Astrocyte (in vitro differentiated cells and primary cell): ENCODE measurements around the gene CABP2. TPM values are rescaled to one million over a fixed set of nuclear protein-coding genes. Genes with fewer than 3 reads are reported as not detected.

ENCODE experiments used
- DNase-seq: peaks from one replicate; pipeline ENCODE4 v3.0.0-alpha.2; 2010; ENCODE audit warnings: low read depth
- FAIRE-seq: peaks from 2 replicates; lab custom pipeline; 2011; peaks lifted over from hg19 to GRCh38; lab: Jason Lieb, UNC
- H2AFZ ChIP-seq: 2 replicates; pipeline ENCODE4 v1.6.0; 2012; ENCODE audit warnings: low read depth, low read length, inconsistent platforms
- H3K27ac ChIP-seq: 2 replicates; pipeline ENCODE4 v1.5.1; 2011; ENCODE audit warnings: low read depth, low read length, inconsistent platforms
- H3K27me3 ChIP-seq: 2 replicates; pipeline ENCODE4 v1.6.0; 2011; ENCODE audit warnings: low read length, inconsistent platforms; ENCODE audit not compliant: insufficient read depth
- H3K36me3 ChIP-seq: 2 replicates; pipeline ENCODE4 v1.5.1; 2011; ENCODE audit warnings: low read length, inconsistent platforms; ENCODE audit not compliant: insufficient read depth
- H3K4me1 ChIP-seq: 2 replicates; pipeline ENCODE4 v1.5.1; 2011; ENCODE audit warnings: low read length, inconsistent platforms; ENCODE audit not compliant: insufficient read depth
- H3K4me2 ChIP-seq: 2 replicates; pipeline ENCODE4 v1.6.0; 2012; ENCODE audit warnings: low read length, inconsistent platforms
- H3K4me3 ChIP-seq: 2 replicates; pipeline ENCODE4 v1.5.1; 2011; ENCODE audit warnings: low read depth, mild to moderate bottlenecking, low read length, inconsistent platforms; ENCODE audit not compliant: insufficient read depth
- H3K79me2 ChIP-seq: 2 replicates; pipeline ENCODE4 v1.6.0; 2012; ENCODE audit warnings: mild to moderate bottlenecking, low read length, inconsistent platforms; ENCODE audit not compliant: insufficient read depth
- H3K9ac ChIP-seq: 2 replicates; pipeline ENCODE4 v1.6.0; 2012; ENCODE audit warnings: mild to moderate bottlenecking, low read length, inconsistent platforms
- H3K9me3 ChIP-seq: 2 replicates; pipeline ENCODE4 v1.5.1; 2012; ENCODE audit warnings: low read depth, mild to moderate bottlenecking, low read length, inconsistent platforms; ENCODE audit not compliant: insufficient read depth
- H4K20me1 ChIP-seq: 2 replicates; pipeline ENCODE4 v1.6.0; 2012; ENCODE audit warnings: low read length, inconsistent platforms; ENCODE audit not compliant: insufficient read depth
- H3K27ac Mint-ChIP-seq: one replicate; pipeline ENCODE4 v1.8.0; 2021; ENCODE audit warnings: mild to moderate bottlenecking, mixed read lengths; ENCODE audit not compliant: unreplicated experiment
- H3K27me3 Mint-ChIP-seq: one replicate; pipeline ENCODE4 v1.8.0; 2021; ENCODE audit warnings: low read depth, mixed read lengths; ENCODE audit not compliant: unreplicated experiment
- H3K36me3 Mint-ChIP-seq: one replicate; pipeline ENCODE4 v1.8.0; 2021; ENCODE audit warnings: low read depth, mixed read lengths; ENCODE audit not compliant: unreplicated experiment
- H3K4me1 Mint-ChIP-seq: one replicate; pipeline ENCODE4 v1.8.0; 2021; ENCODE audit warnings: low read depth, mixed read lengths; ENCODE audit not compliant: unreplicated experiment
- H3K4me3 Mint-ChIP-seq: one replicate; pipeline ENCODE4 v1.8.0; 2021; ENCODE audit warnings: mild to moderate bottlenecking, moderate library complexity, mixed read lengths; ENCODE audit not compliant: unreplicated experiment
- H3K9me3 Mint-ChIP-seq: one replicate; pipeline ENCODE4 v1.8.0; 2021; ENCODE audit warnings: mild to moderate bottlenecking, mixed read lengths; ENCODE audit not compliant: unreplicated experiment
- CTCF ChIP-seq: IDR thresholded peaks from 2 replicates; pipeline ENCODE4 v1.5.1; 2011; ENCODE audit warnings: low read depth, mild to moderate bottlenecking, inconsistent platforms, low read length, moderate library complexity; ENCODE audit not compliant: insufficient read depth
- EZH2 ChIP-seq: IDR thresholded peaks from 2 replicates; pipeline ENCODE4 v1.6.1; 2012; ENCODE audit warnings: mild to moderate bottlenecking, low read length, inconsistent platforms; ENCODE audit not compliant: insufficient read depth
- total RNA-seq: library from RNA; stranded (reverse); gene quantifications from 2 replicates; pipeline ENCODE4 v1.2.1, GENCODE V29; 2021

Gene CABP2
- total RNA-seq, 1 donor from 2014 or later = not detected

GRCh38 chr11:67542971-67543370 is 19.7 kb upstream of the CABP2 start:
- H3K9ac ChIP-seq = no peak overlapping the region
- no peak for DNase-seq
- H3K27ac Mint-ChIP-seq = no peak overlapping the region
- H3K36me3 Mint-ChIP-seq = peaks cover 2% of the 10 kb centered on the region
- H3K4me2 ChIP-seq = no peak overlapping the region
- H3K9me3 ChIP-seq = no peaks in the 10 kb centered on the region
- H3K4me1 ChIP-seq = no peaks in the 10 kb centered on the region
- peaks cover 26% of the 10 kb centered on the region for H3K27me3 Mint-ChIP-seq
- FAIRE-seq = no peak
- H3K4me1 Mint-ChIP-seq = no peaks in the 10 kb centered on the region
- H3K4me3 ChIP-seq = no peak overlapping the region
- no peak overlapping the region for H3K4me3 Mint-ChIP-seq
- H3K79me2 ChIP-seq = no peaks in the 10 kb centered on the region
- no peaks in the 10 kb centered on the region for H4K20me1 ChIP-seq
- TF ChIP-seq EZH2 (no peak), CTCF (no peak)
- no peaks in the 10 kb centered on the region for H3K36me3 ChIP-seq
- H3K9me3 Mint-ChIP-seq = no peaks in the 10 kb centered on the region
- no peak overlapping the region for H3K27ac ChIP-seq
- H2AFZ ChIP-seq = no peak overlapping the region
- H3K27me3 ChIP-seq = no peaks in the 10 kb centered on the region

GRCh38 chr11:67542169-67542568 is 18.9 kb upstream of the CABP2 start:
- H3K9me3 ChIP-seq = no peaks in the 10 kb centered on the region
- H3K27ac ChIP-seq = no peak overlapping the region
- peaks cover 26% of the 10 kb centered on the region for H3K27me3 Mint-ChIP-seq
- H3K27me3 ChIP-seq = no peaks in the 10 kb centered on the region
- H3K79me2 ChIP-seq = no peaks in the 10 kb centered on the region
- DNase-seq (no peak), FAIRE-seq (no peak)
- H3K27ac Mint-ChIP-seq = no peak overlapping the region
- H3K9me3 Mint-ChIP-seq = no peaks in the 10 kb centered on the region
- no peak overlapping the region for H3K4me3 Mint-ChIP-seq
- no peak overlapping the region for H2AFZ ChIP-seq
- no peak overlapping the region for H3K4me3 ChIP-seq
- H4K20me1 ChIP-seq = no peaks in the 10 kb centered on the region
- no peaks in the 10 kb centered on the region for H3K4me1 Mint-ChIP-seq
- no peak for TF ChIP-seq CTCF
- no peak for TF ChIP-seq EZH2
- H3K4me2 ChIP-seq = no peak overlapping the region
- H3K4me1 ChIP-seq = no peaks in the 10 kb centered on the region
- H3K9ac ChIP-seq = no peak overlapping the region
- H3K36me3 Mint-ChIP-seq = peaks cover 2% of the 10 kb centered on the region
- H3K36me3 ChIP-seq = no peaks in the 10 kb centered on the region

DNA sequence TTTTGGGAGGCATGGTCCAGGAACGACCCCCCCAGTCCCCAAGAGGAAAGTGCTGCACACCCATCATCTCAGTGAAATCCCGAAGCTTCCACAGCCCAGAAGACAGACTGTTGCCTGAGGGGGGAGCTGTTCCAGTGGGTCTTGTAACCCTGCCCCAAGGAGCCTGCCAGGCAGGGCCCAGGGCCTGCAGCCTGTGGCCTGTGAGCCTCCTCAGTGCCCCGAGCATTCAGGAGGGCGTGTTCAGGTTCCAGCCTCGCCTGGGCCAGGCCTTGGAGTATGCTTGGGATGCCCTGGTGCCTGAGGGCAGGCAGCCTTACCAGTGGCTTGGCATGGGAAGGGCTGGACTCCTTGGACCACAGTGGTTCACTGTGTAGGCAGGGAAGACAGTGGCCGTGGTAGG is 18.0 kb upstream of the CABP2 start:
- H3K79me2 ChIP-seq = no peaks in the 10 kb centered on the region

More for the DNA sequence above, 18.0 kb upstream of the CABP2 start:
- Mint-ChIP-seq H3K27ac (no peak overlapping the region), H3K4me1 (no peaks in the 10 kb centered on the region), H3K4me3 (no peak overlapping the region), H3K27me3 (peaks cover 20% of the 10 kb centered on the region), H3K9me3 (no peaks in the 10 kb centered on the region), H3K36me3 (peaks cover 2% of the 10 kb centered on the region)
- Histone ChIP-seq H3K4me3 (no peak overlapping the region), H3K36me3 (no peaks in the 10 kb centered on the region), H2AFZ (no peak overlapping the region), H3K4me1 (no peaks in the 10 kb centered on the region), H4K20me1 (no peaks in the 10 kb centered on the region), H3K27me3 (no peaks in the 10 kb centered on the region), H3K9me3 (no peaks in the 10 kb centered on the region), H3K27ac (no peak overlapping the region), H3K4me2 (no peak overlapping the region), H3K9ac (no peak overlapping the region)
- TF ChIP-seq EZH2 = no peak
- no peak for TF ChIP-seq CTCF
- no peak for DNase-seq
- no peak for FAIRE-seq
